Mesothelial cell of epicardium (in vitro differentiated cells): ENCODE measurements around the gene PRX. TPM values are rescaled to one million over a fixed set of nuclear protein-coding genes. Genes with fewer than 3 reads are reported as not detected.
"Not testable (repeated sequence)": the region's sequence is repeated elsewhere in the genome, so short reads cannot be mapped to it uniquely, and the experiment has no call there.

Experiments used
- DNase-seq, 2 experiments: peaks; one replicate each; pipeline ENCODE4 v3.0.0; 2021; ENCODE audit warnings: low spot score in 2 of 2; ENCODE audit not compliant: unreplicated experiment in 2 of 2
- H3K27ac Mint-ChIP-seq: 2 replicates; pipeline ENCODE4 v1.8.0; 2021; ENCODE audit warnings: mixed read lengths
- H3K27me3 Mint-ChIP-seq: 2 replicates; pipeline ENCODE4 v1.8.0; 2021; ENCODE audit warnings: low read depth, mixed read lengths
- H3K36me3 Mint-ChIP-seq: 2 replicates; pipeline ENCODE4 v1.8.0; 2021; ENCODE audit warnings: mixed read lengths
- H3K4me1 Mint-ChIP-seq: 2 replicates; pipeline ENCODE4 v1.8.0; 2021; ENCODE audit warnings: mixed read lengths
- H3K4me3 Mint-ChIP-seq: 2 replicates; pipeline ENCODE4 v1.8.0; 2021; ENCODE audit warnings: mild to moderate bottlenecking, moderate library complexity, mixed read lengths
- H3K9me3 Mint-ChIP-seq: 2 replicates; pipeline ENCODE4 v1.8.0; 2021; ENCODE audit warnings: mixed read lengths
- CTCF ChIP-seq: fragments of 200-600 bp; sonication (generic); IDR thresholded peaks from one replicate; pipeline ENCODE4 v1.5.0; 2021; ENCODE audit warnings: antibody characterized with exemption; ENCODE audit not compliant: unreplicated experiment
- total RNA-seq: library from RNA; stranded (reverse); gene quantifications from 3 replicates; pipeline ENCODE4 v1.2.1, GENCODE V29; 2021

PRX gene
- total RNA-seq, 1 donor from 2014 or later, result 5.2 TPM

- Mint-ChIP-seq H3K4me1 (peaks cover 34% of the 10 kb centered on the region), H3K27ac (peak overlapping the region; percentile 98), H3K36me3 (peaks cover 15% of the 10 kb centered on the region), H3K9me3 (no peaks in the 10 kb centered on the region), H3K27me3 (no peaks in the 10 kb centered on the region), H3K4me3 (peak overlapping the region; percentile 96)
- DNase-seq, result peak in 1 of 2 experiments; percentile 40
- no peak for TF ChIP-seq CTCF
Measured at GRCh38 chr19:40442328-40443130, 29.4 kb upstream of the PRX start.

GRCh38 chr19:40441719-40442253 lies 28.6 kb upstream of the PRX start:
- Mint-ChIP-seq H3K27me3 (no peaks in the 10 kb centered on the region), H3K4me1 (peaks cover 34% of the 10 kb centered on the region), H3K36me3 (peaks cover 15% of the 10 kb centered on the region), H3K4me3 (peak overlapping the region; percentile 96), H3K9me3 (no peaks in the 10 kb centered on the region), H3K27ac (peak overlapping the region; percentile 98)
- no peak for TF ChIP-seq CTCF
- DNase-seq, result no peak

- peak overlapping the region; percentile 22 for H3K27ac Mint-ChIP-seq
- H3K4me1 Mint-ChIP-seq, result peaks cover 25% of the 10 kb centered on the region
- no peak for TF ChIP-seq CTCF
- peaks cover 17% of the 10 kb centered on the region for H3K36me3 Mint-ChIP-seq
- H3K9me3 Mint-ChIP-seq, result no peaks in the 10 kb centered on the region
- no peak overlapping the region for H3K4me3 Mint-ChIP-seq
- no peaks in the 10 kb centered on the region for H3K27me3 Mint-ChIP-seq
- DNase-seq, result no peak
Measured at GRCh38 chr19:40438284-40438683, 25.1 kb upstream of the PRX start.

GRCh38 chr19:40433391-40434216 lies 20.4 kb upstream of the PRX start:
- Mint-ChIP-seq H3K36me3 (peaks cover 5% of the 10 kb centered on the region), H3K9me3 (no peaks in the 10 kb centered on the region), H3K4me1 (peaks cover 18% of the 10 kb centered on the region), H3K4me3 (peak overlapping the region; percentile 80), H3K27ac (peak overlapping the region; percentile 97), H3K27me3 (no peaks in the 10 kb centered on the region)
- no peak for TF ChIP-seq CTCF
- peak; percentile 64 to 78 for DNase-seq

- Mint-ChIP-seq H3K27ac (peak overlapping the region; percentile 97), H3K4me3 (peak overlapping the region; percentile 80), H3K4me1 (peaks cover 18% of the 10 kb centered on the region)
- H3K36me3 Mint-ChIP-seq, DNase-seq, H3K9me3 Mint-ChIP-seq, H3K27me3 Mint-ChIP-seq: not testable (repeated sequence)
Measured at GRCh38 chr19:40432760-40433159, 19.6 kb upstream of the PRX start.

GRCh38 chr19:40431698-40432097 lies 18.5 kb upstream of the PRX start:
- H3K9me3 Mint-ChIP-seq, result no peaks in the 10 kb centered on the region
- H3K36me3 Mint-ChIP-seq, result peaks cover 2% of the 10 kb centered on the region
- no peak for TF ChIP-seq CTCF
- H3K27ac Mint-ChIP-seq, result peak overlapping the region; percentile 85
- peak overlapping the region; percentile 33 for H3K4me3 Mint-ChIP-seq
- H3K27me3 Mint-ChIP-seq, result no peaks in the 10 kb centered on the region
- no peak for DNase-seq
- peaks cover 18% of the 10 kb centered on the region for H3K4me1 Mint-ChIP-seq

- H3K9me3 Mint-ChIP-seq, DNase-seq, H3K27ac Mint-ChIP-seq, H3K4me3 Mint-ChIP-seq, H3K36me3 Mint-ChIP-seq, H3K27me3 Mint-ChIP-seq: not testable (repeated sequence)
- H3K4me1 Mint-ChIP-seq, result peaks cover 20% of the 10 kb centered on the region
Measured at GRCh38 chr19:40430242-40430641, 17.1 kb upstream of the PRX start.

GRCh38 chr19:40428197-40428596 lies 15.0 kb upstream of the PRX start:
- H3K36me3 Mint-ChIP-seq, H3K4me3 Mint-ChIP-seq, H3K27ac Mint-ChIP-seq, H3K27me3 Mint-ChIP-seq, DNase-seq, H3K9me3 Mint-ChIP-seq: not testable (repeated sequence)
- H3K4me1 Mint-ChIP-seq, result peaks cover 22% of the 10 kb centered on the region
